Measurements from ENCODE around the gene PRMT7.
"Not testable (repeated sequence)": the region's sequence is repeated elsewhere in the genome, so short reads cannot be mapped to it uniquely, and the experiment has no call there.

The PRMT7 gene

DNA sequence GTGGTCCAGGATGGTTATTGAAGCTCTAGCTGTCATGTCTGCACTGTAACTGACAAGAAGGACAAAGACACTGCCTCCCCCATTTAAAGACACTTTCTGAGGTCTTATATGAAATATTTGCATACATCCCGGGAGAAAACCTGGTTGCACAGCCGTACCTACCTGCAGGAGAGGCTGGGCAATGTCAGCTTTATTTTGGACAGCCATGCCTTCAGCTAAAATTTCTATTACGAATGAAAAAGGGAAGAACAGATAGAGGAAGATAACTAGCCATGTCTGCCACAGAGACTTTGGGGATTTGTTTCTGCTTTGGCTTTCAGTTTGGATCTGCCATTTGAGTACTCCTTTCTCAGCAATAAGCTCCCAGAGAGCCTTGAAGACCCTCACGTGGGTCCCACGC is 27.5 kb upstream of the PRMT7 start:
- no peak for DNase-seq (ENCODE audit: low read depth in 4 of 4, low spot score in 1 of 4)

DNA sequence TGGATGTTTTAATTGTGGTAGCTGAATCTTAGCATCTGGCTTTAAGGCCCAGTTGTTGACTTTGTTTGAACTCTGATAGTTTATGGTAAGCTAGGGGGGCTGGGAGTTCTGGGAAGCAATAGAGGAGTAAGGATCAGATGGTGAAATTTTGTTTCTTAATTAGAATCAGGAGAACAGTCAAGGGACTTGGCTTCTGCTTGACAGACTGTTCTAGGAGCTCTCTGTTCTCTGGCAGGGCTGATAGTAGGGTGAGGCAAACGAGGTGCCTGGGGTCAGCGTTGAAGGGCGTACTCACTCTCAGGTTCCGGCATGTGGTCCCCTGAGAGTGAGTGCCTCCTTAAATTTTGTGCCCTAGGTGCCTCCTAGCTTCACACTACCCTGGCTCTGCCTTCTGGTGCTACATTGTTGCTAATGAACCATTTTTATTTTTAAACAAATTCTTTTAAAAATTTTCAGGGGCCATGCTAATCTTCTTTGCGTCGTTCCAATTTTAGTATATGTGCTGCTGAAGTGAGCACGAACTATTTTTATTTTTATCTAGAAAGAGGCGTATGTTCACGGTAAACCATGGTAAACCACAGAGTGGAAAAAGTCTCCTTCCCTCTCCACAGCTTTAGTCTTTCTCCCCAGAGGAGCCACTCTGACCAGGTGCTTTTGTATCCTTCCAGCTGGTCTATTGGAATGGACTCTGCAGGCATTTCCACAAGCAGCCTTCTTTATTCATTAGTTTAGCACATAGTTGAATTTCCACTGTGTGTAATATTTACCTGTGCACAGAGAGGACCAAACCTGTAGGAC is 26.8 kb upstream of the PRMT7 start:
- DNase-seq (ENCODE audit: low read depth in 4 of 4, low spot score in 1 of 4), result no peak

DNA sequence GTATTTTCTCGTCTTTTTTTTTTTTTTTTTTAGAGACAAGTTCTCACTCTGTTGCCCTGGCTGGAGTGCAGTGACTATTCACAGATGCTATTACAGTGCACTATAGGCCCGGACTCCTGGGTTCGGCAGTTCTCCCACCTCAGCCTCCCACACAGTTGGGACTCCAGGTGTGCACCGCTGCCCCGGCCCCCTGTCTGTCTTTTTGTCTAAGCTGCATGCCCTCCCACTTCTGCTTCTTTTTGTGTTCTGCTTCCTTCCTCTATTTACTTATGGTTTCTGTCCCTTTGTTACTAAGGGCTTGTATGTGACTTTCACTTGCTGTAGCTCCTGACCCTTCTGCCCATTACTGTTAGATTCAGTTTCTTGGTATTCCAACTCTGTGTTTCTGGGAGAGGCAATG is 26.0 kb upstream of the PRMT7 start:
- DNase-seq (ENCODE audit: low read depth in 4 of 4, low spot score in 1 of 4), result no peak

DNA sequence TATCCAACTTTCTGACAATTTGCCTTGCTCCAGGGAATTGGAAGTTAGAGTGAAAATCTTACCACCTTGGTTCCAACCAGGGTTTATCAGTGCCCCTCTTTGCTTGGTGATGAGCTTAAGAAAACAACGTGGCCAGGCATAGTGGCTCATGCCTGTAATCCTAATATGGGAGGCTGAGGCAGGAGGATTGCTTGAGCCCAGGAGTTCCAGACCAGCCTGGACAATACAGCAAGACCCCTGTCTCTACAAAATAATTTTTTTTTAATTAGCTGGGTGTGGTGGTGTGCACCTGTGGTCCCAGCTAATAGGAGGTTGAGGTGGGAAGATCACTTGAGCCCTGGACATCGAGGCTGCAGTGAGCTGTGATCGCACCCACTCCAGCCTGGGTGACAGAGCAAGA is 25.1 kb upstream of the PRMT7 start:
- no peak for DNase-seq (ENCODE audit: low read depth in 4 of 4, low spot score in 1 of 4)

DNA sequence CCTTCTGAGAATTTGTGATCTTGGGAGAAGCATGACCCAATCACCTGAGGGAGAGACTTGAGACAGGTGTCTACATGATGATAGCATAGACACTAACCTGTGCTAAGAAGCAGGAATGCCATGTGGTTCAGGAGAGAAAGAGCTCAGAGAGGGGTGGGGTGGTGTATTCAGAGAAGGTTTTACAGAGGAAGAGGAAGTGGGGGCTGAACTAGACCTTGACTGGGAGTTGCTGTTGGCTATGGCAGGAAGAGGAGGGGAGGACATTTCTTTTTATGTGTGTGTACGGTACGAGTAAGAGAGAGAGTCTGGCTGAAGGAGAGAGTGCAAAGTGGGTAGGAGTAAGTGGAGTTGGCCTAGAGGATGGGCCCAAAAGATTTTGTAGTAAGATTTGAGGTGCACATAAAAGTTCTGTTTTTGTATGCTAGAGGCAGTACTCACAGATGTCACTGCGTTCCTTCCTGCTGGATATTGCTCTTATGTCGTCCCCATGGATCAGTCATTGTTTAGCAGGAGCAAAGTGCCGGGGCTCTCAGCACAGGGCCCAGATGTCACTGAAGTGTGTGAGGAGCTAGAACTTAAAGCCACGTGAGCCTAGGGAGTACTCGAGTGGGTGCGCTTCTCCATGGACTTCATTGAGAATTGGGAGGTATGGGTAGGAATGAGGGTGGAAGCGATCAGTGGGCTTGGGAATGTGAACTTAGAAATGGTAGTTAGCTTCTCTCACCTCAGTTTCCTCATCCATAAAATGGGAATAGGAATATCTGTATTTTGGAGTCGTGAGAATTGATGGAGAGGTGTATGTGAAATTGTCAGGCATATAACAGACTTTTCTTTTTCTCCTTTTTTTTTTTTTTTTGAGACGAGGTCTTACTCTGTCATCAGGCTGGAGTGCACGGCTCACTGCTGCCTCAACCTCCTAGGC is 24.4 kb upstream of the PRMT7 start:
- DNase-seq (ENCODE audit: low read depth in 4 of 4, low spot score in 1 of 4), result no peak

DNA sequence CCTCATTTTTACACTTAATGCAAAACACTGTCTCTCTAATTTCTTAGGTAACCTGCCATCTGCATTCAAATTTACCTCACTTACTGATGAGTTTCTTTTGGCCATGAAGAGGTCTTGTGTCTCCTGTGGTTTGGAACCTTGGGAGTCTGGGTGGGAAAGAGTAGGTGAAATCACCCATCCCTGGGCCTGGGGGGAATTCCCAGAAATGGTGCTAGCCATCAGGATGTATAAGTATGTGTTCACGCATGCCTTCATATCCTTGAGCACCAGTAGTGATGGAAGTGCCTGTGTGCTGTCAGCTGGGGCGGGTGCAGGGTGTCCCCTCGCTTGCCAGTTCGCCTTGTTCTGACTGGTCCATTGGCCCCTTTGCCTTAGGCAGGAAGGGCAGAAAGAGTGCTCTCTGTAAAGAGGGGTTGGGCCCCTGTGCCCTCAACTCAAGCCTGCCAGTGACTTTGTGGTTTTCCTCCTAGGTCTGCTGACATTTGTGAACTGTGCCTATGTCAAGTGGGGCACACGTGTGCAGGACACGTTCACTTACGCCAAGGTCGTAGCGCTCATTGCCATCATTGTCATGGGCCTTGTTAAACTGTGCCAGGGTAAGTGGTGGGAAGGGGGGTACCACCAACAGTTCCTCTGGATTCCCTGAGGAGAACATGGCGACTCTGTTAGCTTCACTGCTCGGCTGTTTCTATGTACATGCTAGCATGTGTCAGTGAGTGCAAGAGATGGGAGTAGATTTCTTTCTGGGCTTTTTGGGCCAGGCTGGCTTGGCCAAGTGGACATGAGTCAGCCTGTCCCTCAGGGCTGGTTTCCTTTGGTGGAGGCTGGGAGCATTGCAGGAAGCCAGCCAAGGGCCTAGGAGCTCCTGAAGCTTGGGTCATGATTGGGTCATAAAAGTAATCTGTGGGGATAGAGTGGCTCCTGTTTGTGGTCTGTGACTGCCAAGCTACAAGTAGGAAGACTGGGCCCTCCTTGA is 23.3 kb upstream of the PRMT7 start:
- no peak for DNase-seq (ENCODE audit: low read depth in 4 of 4, low spot score in 1 of 4)

DNA sequence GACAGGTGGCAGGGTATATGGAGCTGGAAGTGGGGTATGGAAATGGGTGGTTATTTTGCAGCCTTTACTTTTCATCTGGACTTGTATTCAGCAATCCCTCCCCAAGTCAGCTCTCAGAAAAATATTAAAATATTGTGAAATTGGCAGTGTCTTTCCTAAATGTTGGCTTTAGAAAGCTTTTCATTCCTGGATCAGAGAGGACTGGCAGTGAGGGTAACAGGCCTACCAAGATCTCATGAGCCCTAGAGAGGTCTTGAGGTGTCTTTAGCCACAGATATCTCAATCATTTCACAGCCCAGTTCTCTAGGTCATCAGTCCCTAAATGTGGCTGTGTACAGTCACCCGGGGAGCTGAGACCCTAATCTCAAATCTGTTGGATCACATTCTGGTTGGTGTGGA is 22.6 kb upstream of the PRMT7 start:
- DNase-seq (ENCODE audit: low read depth in 4 of 4, low spot score in 1 of 4), result no peak

DNA sequence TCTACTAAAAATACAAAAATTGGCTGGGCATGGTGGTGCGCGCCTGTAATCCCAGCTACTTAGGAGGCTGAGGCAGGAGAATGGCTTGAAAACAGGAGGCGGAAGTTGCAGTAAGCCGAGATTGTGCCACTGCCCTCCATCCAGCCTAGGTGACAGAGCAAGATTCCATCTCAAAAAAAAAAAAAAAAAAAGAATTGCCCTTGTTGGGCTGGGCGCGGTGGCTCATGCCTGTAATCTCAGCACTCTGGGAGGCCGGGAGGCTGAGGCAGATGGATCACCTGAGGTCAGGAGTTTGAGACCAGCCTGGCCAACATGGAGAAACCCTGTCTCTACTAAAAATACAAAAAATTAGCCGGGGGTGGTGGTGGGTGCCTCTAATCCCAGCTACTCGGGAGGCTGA is 22.0 kb upstream of the PRMT7 start:
- DNase-seq (ENCODE audit: low read depth in 4 of 4, low spot score in 1 of 4), result not testable (repeated sequence)

DNA sequence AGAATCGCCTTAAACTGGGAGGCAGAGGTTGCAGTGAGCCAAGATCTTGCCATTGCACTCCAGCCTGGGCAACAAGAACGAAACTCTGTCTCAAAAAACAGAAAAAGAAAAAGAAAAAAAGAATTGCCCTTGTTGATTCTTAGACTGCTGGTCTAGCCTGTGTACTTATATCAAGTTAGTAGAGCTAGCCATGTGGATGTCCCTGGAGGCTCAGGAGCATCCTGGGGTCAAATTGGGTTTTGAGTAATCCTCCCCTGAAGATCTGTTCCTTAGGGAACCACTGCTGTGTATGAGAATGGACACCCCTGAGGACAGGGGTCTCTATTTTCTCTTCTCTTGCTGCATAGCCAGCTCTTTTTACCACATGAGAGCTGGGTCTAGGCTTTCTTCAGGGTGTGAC is 21.6 kb upstream of the PRMT7 start:
- DNase-seq (ENCODE audit: low read depth in 4 of 4, low spot score in 1 of 4), result no peak

DNA sequence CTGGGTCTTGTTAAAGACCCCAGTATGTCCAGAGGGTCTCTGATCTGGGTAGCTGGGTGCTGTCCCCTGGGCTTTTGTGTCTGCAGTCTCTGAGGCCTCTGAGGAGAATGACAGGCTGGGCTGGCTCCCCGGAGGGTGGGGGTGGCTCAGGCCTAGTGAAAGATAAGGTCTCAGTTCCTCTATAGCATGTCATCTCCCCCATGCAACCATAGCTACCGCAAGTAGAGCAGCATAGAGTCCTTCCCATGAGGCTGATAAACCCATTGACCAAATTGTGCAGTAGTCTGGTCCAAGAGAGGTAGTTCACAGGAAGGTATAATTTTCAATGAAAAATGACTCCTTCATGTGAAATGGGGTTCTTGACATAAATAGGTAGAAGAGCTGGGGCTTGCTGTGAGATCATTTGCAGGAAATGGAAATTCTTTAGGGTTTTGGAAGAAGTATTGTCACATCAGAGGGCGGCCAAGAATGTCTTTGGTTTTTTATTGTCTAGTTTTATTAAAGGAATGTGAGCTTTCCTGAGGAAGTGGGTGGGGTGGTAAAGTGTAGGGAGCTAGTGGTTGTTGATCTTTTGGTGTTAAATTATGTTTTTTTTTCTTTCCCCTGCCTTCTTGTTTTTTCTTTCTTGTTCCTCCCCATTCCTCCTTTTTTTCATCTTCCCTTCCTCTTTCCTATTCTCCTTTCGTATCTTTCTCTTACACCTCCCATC is 21.0 kb upstream of the PRMT7 start:
- peak in 1 of 4 experiments; percentile 43 for DNase-seq (ENCODE audit: low read depth in 4 of 4, low spot score in 1 of 4)

DNA sequence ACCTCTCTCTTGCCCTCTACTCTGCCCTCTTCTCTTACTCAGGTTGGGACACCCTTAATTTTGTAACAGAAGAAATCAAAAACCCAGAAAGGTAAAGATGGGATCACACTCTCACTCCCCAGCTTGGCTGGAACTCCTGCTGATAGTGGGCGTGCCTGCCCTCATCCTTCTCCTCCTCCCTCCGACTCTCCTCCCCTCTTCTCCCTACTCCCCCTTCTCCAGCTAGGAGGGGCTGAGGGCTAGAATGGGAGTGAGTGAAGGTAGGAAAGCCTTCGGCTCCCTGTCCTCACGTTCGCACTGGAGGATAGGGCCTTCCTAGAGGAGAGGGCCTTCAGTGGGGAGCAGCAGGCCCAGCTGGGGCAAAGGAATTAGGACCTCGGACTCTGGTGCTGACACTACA is 20.4 kb upstream of the PRMT7 start:
- DNase-seq (ENCODE audit: low read depth in 4 of 4, low spot score in 1 of 4), result no peak

DNA sequence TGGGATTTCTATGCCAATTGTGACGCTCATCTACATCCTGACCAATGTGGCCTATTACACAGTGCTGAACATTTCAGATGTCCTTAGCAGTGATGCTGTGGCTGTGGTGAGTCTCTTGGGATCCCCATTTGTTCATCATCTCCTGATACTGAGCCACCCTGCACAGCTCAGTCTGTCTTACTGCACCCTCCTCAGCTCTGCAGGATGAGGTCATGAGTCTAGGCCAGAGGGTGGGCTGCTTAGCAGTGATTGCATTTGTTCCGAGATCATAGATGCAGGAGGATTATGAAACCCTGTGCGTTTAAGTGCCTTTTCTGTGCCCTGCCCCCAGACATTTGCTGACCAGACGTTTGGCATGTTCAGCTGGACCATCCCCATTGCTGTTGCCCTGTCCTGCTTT is 19.6 kb upstream of the PRMT7 start:
- DNase-seq (ENCODE audit: low read depth in 4 of 4, low spot score in 1 of 4), result no peak

DNA sequence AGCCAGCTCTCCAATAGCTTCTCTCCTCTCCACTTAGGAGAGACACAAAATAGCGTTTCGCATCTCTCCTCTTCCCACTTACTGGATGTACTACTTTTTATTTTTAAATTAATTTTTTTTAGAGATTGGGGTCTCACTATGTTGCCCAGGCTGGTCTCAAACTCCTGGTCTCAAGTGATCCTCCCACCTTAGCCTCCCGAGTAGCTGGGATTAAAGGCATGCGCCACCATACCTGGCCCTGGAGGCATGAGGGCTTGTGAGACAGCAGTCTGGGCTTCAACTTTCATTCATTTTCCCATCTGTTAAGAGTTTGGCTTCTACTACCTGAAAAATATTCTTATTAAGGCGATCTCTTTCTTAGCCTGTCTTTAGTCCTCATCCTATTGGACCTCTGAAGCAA is 18.4 kb upstream of the PRMT7 start:
- DNase-seq (ENCODE audit: low read depth in 4 of 4, low spot score in 1 of 4), result no peak

DNA sequence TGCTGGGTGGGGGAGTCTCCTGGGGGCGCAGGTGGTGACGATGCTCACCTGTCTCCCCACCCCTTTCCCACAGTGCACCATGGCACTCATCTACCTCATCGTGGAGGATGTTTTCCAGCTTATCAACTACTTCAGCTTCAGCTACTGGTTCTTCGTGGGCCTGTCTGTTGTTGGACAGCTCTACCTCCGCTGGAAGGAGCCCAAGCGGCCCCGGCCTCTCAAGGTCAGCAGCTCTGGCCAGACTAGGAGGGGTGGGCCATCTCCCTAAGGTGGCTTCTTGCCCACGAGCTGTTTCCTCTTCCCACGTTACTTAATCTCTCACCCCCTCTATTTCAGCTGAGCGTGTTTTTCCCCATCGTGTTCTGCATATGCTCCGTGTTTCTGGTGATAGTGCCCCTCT is 14.5 kb upstream of the PRMT7 start:
- DNase-seq (ENCODE audit: low read depth in 4 of 4, low spot score in 1 of 4), result no peak

DNA sequence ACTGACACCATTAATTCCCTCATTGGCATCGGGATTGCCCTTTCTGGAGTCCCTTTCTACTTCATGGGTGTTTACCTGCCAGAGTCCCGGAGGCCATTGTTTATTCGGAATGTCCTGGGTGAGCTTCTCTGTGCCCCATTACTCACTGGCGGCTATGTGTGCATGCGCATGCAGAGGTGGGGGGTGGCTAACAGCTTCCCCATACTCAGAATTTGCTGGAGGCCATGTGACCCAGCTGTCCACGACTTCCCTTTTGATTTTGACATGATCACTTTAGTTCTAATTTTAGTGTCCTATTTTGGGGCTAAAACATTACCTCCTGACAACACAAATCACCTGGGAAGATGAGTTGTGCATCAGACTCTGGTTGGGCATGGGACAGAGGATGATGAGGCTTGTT is 14.1 kb upstream of the PRMT7 start:
- no peak for DNase-seq (ENCODE audit: low read depth in 4 of 4, low spot score in 1 of 4)

DNA sequence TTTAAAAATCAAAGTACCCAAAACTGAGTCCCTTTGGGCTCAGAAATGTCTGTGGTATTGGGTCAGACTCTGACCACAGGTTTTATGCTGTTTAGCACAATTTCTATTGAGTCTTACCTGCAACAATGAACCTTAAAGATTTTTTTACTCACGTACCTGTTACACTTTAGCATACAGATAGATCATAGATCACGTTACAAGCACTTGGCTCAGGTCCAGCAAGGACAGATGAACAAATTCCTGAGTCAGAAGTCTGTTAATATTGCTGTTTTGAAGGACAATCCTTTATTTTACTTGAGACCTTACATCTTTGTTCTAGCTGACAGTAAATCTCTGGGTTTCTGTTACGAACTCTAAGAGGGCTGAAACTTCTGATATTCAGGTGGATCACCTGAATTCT is 12.9 kb upstream of the PRMT7 start:
- no peak for DNase-seq (ENCODE audit: low read depth in 4 of 4, low spot score in 1 of 4)

DNA sequence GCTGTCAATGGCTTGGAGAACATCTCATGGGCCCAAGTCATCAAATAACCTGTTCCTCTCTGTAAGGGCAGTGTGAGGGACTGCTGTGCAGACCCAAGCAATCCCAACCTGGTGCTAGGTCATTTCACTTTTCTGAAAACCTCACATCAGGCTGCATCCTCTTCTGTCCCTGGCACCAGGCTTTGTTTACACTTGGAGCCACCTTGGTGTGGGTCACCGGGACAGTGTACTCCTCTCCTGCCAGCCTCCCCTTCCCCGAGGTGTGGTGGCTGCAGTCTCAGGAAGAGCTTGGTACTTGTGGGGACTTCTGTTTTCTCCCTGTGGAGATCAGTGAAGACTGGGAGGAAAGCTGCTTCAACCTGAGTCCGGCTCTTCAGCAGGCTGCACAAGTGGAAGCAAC is 12.5 kb upstream of the PRMT7 start:
- DNase-seq (ENCODE audit: low read depth in 4 of 4, low spot score in 1 of 4), result no peak

DNA sequence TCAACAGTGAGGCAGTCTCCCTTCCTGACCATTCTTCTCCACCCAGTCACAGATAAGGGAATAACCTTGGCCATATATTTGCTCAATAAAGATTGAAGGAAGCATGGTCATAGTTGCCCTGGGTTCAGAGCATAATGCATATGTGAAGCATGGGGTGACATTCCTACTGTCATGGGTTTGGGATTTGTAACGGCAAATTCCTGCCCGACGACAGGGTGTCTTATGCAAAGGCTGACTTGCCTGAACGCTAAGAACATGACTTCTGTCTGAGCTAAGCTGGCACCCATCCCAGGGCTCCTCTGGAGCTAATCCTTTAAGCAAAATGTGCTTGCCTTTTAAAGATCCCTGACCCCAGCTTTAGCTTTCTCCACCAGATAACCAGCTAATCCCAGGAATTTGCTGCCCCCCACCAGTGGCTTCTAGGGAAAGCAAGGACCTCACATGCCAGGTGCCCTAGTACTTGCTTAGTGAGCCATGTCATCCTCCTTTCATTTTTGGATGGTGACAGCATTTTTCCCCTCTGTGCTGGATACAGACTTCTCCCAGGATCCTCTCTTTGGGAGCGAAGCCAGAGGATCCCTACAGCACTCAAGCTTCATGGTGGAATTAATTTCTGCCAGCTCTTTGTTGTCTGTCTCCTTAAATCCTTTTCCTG is 11.8 kb upstream of the PRMT7 start:
- no peak for DNase-seq (ENCODE audit: low read depth in 4 of 4, low spot score in 1 of 4)

DNA sequence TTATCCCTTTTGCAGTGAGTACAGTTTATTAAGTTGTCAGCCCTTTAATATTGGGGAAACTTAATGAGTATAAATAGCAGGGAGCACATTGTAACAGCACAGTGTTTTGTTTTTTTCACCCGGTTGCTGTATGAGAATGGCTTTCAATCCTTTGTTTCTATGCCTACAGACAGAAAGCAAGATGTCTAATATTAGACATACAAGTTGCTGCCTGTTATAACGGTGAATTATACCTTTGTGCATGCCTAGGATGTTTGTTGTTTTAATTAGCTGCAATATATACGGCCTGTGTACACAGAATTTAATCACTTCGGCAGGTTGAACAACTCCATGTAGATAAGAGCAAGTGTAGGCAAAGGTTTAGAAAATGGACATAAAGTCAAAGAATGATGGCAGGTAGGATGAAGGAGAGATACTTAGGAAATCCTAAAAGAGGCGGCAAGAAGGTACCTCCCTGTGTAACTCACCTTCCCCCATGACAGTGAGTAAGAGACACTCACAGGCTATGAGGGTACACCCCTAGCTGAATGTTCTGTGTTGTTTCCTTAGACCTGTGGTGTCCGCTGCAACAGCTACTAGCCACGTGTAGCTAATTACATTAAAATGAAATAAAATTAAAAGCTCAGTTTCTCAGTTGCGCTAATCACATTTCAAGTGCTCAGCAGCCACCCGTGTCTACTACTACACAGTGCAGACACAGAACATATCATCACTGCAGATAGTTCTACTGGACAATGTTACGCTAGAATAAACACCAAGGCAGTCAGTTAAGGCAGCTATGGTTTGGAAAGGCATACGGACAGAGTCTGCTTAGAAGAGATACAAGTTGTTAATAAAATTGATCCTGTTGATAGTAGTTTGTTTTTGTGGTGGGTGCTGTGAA is 11.0 kb upstream of the PRMT7 start:
- DNase-seq (ENCODE audit: low read depth in 4 of 4, low spot score in 1 of 4), result no peak

Data from stimulated activated CD4-positive, alpha-beta T cell treated with anti-CD3 and anti-CD28 coated beads, Interleukin-1b, Interleukin-23, amount 100 ng/mL, for 24 hours (primary cell).